HFFc6 (cell line): ENCODE data around the gene FLT3LG. TPM values are rescaled to one million over a fixed set of nuclear protein-coding genes. Genes with fewer than 3 reads are reported as not detected.

Source experiments
- DNase-seq: peaks from one replicate; pipeline ENCODE4 v3.0.0-alpha.2; 2018
- H3K27ac Mint-ChIP-seq: 2 replicates; pipeline ENCODE4 v1.8.0; 2020; ENCODE audit warnings: mild to moderate bottlenecking, mixed read lengths
- H3K27me3 Mint-ChIP-seq: 2 replicates; pipeline ENCODE4 v1.8.0; 2021; ENCODE audit warnings: mild to moderate bottlenecking, moderate library complexity, mixed read lengths; ENCODE audit not compliant: insufficient read depth
- H3K36me3 Mint-ChIP-seq: 2 replicates; pipeline ENCODE4 v1.8.0; 2021; ENCODE audit warnings: low read depth, mixed read lengths
- H3K4me1 Mint-ChIP-seq: 2 replicates; pipeline ENCODE4 v1.8.0; 2020; ENCODE audit warnings: low read depth, mixed read lengths
- H3K4me3 Mint-ChIP-seq: 2 replicates; pipeline ENCODE4 v1.8.0; 2020; ENCODE audit warnings: mild to moderate bottlenecking, moderate library complexity, mixed read lengths
- H3K9me3 Mint-ChIP-seq: 2 replicates; pipeline ENCODE4 v1.8.0; 2020; ENCODE audit warnings: mild to moderate bottlenecking, mixed read lengths
- total RNA-seq, 6 experiments: library from RNA; stranded (reverse); fragmentation: NEBNext Ultra II Directional; extraction: Animal tissue kit (Norgen Biotek cat#: 25700); gene quantifications; 2 replicates in 1 of 6; 3 replicates in 5 of 6; pipeline ENCODE4 v1.2.3, GENCODE V29; 2021
- TF ChIP-seq, protein P1 (sequence below): fragments of 200-600 bp; sonication (generic); IDR thresholded peaks from 2 replicates; pipeline ENCODE4 v1.5.0; 2021; ENCODE audit warnings: antibody characterized with exemption, mild to moderate bottlenecking

The FLT3LG gene
- total RNA-seq, 6 experiments from 2014 or later, result 4.9 to 12.5 (median 9.4) TPM

GRCh38 chr19:49489601-49490167, 15.7 kb downstream of the FLT3LG start:
- TF ChIP-seq, protein P1, sequence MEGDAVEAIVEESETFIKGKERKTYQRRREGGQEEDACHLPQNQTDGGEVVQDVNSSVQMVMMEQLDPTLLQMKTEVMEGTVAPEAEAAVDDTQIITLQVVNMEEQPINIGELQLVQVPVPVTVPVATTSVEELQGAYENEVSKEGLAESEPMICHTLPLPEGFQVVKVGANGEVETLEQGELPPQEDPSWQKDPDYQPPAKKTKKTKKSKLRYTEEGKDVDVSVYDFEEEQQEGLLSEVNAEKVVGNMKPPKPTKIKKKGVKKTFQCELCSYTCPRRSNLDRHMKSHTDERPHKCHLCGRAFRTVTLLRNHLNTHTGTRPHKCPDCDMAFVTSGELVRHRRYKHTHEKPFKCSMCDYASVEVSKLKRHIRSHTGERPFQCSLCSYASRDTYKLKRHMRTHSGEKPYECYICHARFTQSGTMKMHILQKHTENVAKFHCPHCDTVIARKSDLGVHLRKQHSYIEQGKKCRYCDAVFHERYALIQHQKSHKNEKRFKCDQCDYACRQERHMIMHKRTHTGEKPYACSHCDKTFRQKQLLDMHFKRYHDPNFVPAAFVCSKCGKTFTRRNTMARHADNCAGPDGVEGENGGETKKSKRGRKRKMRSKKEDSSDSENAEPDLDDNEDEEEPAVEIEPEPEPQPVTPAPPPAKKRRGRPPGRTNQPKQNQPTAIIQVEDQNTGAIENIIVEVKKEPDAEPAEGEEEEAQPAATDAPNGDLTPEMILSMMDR, result no peak
- Mint-ChIP-seq H3K9me3 (peaks cover 27% of the 10 kb centered on the region), H3K36me3 (peaks cover 49% of the 10 kb centered on the region), H3K27me3 (peaks cover 44% of the 10 kb centered on the region), H3K4me1 (peaks cover 10% of the 10 kb centered on the region; the same call in 1 of the 2 replicates), H3K4me3 (peak overlapping the region; percentile 98), H3K27ac (peak overlapping the region; percentile 98)
- no peak for DNase-seq

GRCh38 chr19:49490287-49491029, 16.4 kb downstream of the FLT3LG start:
- H3K4me1 Mint-ChIP-seq, result peaks cover 10% of the 10 kb centered on the region; the same call in 1 of the 2 replicates
- peaks cover 48% of the 10 kb centered on the region for H3K27me3 Mint-ChIP-seq
- H3K27ac Mint-ChIP-seq, result peak overlapping the region; percentile 98
- H3K4me3 Mint-ChIP-seq, result peak overlapping the region; percentile 98
- H3K9me3 Mint-ChIP-seq, result peaks cover 34% of the 10 kb centered on the region
- DNase-seq, result no peak
- peaks cover 49% of the 10 kb centered on the region for H3K36me3 Mint-ChIP-seq
- TF ChIP-seq, protein P1, result no peak

DNA sequence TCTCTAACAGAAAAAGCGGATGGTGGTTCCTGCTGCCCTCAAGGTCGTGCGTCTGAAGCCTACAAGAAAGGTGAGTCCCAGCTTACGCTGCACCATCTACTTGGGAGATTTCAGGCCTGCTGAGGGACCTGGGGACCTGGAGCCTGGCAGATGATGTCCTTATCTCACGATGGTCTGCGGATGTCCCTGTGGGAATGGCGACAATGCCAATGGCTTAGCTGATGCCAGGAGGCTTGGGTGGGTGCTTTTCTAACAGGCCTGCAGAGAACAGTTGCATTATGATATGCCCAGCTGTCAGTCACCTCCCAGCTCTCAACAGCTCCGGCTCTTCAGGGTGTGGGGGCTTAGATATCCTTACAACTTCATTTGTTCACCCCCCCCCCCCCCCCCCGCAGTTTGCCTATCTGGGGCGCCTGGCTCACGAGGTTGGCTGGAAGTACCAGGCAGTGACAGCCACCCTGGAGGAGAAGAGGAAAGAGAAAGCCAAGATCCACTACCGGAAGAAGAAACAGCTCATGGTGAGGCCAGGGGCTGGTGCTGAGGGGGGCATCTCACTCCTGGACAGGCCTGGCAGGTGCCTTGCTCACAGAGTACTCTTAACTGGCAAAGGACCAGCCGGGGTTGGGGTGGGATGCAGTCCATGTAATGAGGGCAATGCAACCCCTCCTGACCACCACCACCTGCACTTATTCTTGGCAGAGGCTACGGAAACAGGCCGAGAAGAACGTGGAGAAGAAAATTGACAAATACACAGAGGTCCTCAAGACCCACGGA, 17.2 kb downstream of the FLT3LG start:
- TF ChIP-seq, protein P1, result no peak
- Mint-ChIP-seq H3K9me3 (peaks cover 34% of the 10 kb centered on the region), H3K4me3 (peak overlapping the region; percentile 55; the same call in 1 of the 2 replicates), H3K27me3 (peaks cover 50% of the 10 kb centered on the region), H3K36me3 (peaks cover 50% of the 10 kb centered on the region), H3K27ac (peak overlapping the region; percentile 98), H3K4me1 (peaks cover 10% of the 10 kb centered on the region; the same call in 1 of the 2 replicates)
- no peak for DNase-seq

GRCh38 chr19:49491804-49492572, 18.0 kb downstream of the FLT3LG start:
- H3K4me1 Mint-ChIP-seq, result peaks cover 10% of the 10 kb centered on the region; the same call in 1 of the 2 replicates

More at GRCh38 chr19:49491804-49492572, 18.0 kb downstream of the FLT3LG start:
- TF ChIP-seq, protein P1, result no peak
- H3K27me3 Mint-ChIP-seq, result peaks cover 56% of the 10 kb centered on the region
- peaks cover 58% of the 10 kb centered on the region for H3K36me3 Mint-ChIP-seq
- H3K9me3 Mint-ChIP-seq, result peaks cover 34% of the 10 kb centered on the region
- DNase-seq, result no peak
- H3K4me3 Mint-ChIP-seq, result peak overlapping the region; percentile 32; the same call in 1 of the 2 replicates
- H3K27ac Mint-ChIP-seq, result peak overlapping the region; percentile 78
